HepG2 (cell line): ENCODE data around the gene TMEM258. TPM values are rescaled to one million over a fixed set of nuclear protein-coding genes. Genes with fewer than 3 reads are reported as not detected.

ENCODE experiments used
- ATAC-seq: fragments of 200-7000 bp; cut with Tn5 transposase; 3 replicates; pipeline ENCODE4 v1.9.1; 2020; ENCODE audit warnings: mild to moderate bottlenecking, moderate library complexity
- BruUV-seq: library from RNA; stranded (reverse); fragments of 400-500 nt; replicated peaks from 2 replicates; lab custom pipeline; 2021; lab: Mats Ljungman, UMichigan
- CTCF ChIA-PET: fragments of 300-600 bp; formaldehyde crosslinking; extraction: SDS; loops from one replicate; lab custom pipeline; 2021; ENCODE audit warnings: low total read pairs, inconsistent platforms, low intra/inter-chr PET ratio; lab: Yijun Ruan, JAX
- POLR2A ChIA-PET: fragments of 350-600 bp; sonication (Branson Sonifier 250); formaldehyde crosslinking; loops from one replicate; lab custom pipeline; 2020; ENCODE audit warnings: antibody characterized with exemption, inconsistent platforms; lab: Yijun Ruan, JAX
- DNase-seq: peaks from one replicate; pipeline ENCODE4 v3.0.0-alpha.2; 2015; ENCODE audit warnings: low spot score
- FAIRE-seq: peaks from 3 replicates; lab custom pipeline; 2011; peaks lifted over from hg19 to GRCh38; lab: Jason Lieb, UNC
- H2AFZ ChIP-seq: one replicate; pipeline ENCODE4 v1.6.1; 2011; ENCODE audit warnings: low read length, inconsistent platforms
- H3K27ac ChIP-seq: fragments of 300-600 bp; 3 replicates; pipeline ENCODE4 v1.8.0; 2011; ENCODE audit warnings: mixed run types, mild to moderate bottlenecking, mixed read lengths, low read length, inconsistent platforms; ENCODE audit not compliant: insufficient read depth; ENCODE audit errors: extremely low read length
- H3K27me3 ChIP-seq, 2 experiments: fragments of 200-600 bp in 1 of 2; 2 replicates in 1 of 2; 3 replicates in 1 of 2; pipeline versions ENCODE4 v1.6.0 to v1.8.0; 2011; ENCODE audit warnings: low read length in 2 of 2, mild to moderate bottlenecking in 2 of 2, moderate library complexity in 2 of 2, inconsistent platforms in 1 of 2; ENCODE audit not compliant: insufficient read depth in 2 of 2, control insufficient read depth in 1 of 2
- H3K36me3 ChIP-seq, 2 experiments: fragments of 200-600 bp in 1 of 2; replicated peaks in 1 of 2; 2 replicates in 1 of 2; 3 replicates in 1 of 2; pipeline versions ENCODE4 v1.5.1 to v1.8.0; 2011; ENCODE audit warnings: low read length in 2 of 2, inconsistent platforms in 1 of 2; ENCODE audit not compliant: insufficient read depth in 2 of 2, control insufficient read depth in 1 of 2
- H3K4me1 ChIP-seq: 2 replicates; pipeline ENCODE4 v1.5.1; 2012; ENCODE audit warnings: low read length, inconsistent platforms; ENCODE audit not compliant: insufficient read depth
- H3K4me2 ChIP-seq: 2 replicates; pipeline ENCODE4 v1.6.0; 2011; ENCODE audit warnings: low read depth, low read length, inconsistent platforms
- H3K4me3 ChIP-seq, 3 experiments: fragments of 200-600 bp in 1 of 3; sonication (generic), shearing (Covaris generic) in 1 of 3; replicated peaks in 1 of 3; 2 replicates each; pipeline ENCODE4 v1.5.1; 2011 to 2016; ENCODE audit warnings: low read length in 3 of 3, inconsistent platforms in 2 of 3, low read depth in 2 of 3, mild to moderate bottlenecking in 2 of 3, control low read depth in 1 of 3, mixed read lengths in 1 of 3; ENCODE audit not compliant: insufficient read depth in 1 of 3
- H3K79me2 ChIP-seq: one replicate; pipeline ENCODE4 v1.6.1; 2011; ENCODE audit warnings: low read length, inconsistent platforms; ENCODE audit not compliant: insufficient read depth
- H3K9ac ChIP-seq: 2 replicates; pipeline ENCODE4 v1.6.0; 2011; ENCODE audit warnings: mild to moderate bottlenecking, low read depth, low read length, inconsistent platforms; ENCODE audit not compliant: insufficient read depth
- H3K9me3 ChIP-seq: 2 replicates; pipeline ENCODE4 v1.5.1; 2012; ENCODE audit warnings: mild to moderate bottlenecking, low read length
- H4K20me1 ChIP-seq: 2 replicates; pipeline ENCODE4 v1.6.0; 2011; ENCODE audit warnings: inconsistent platforms, mild to moderate bottlenecking, low read length, moderate library complexity; ENCODE audit not compliant: insufficient read depth
- EP300 ChIP-seq, 3 experiments: sonication (generic) in 1 of 3; formaldehyde crosslinking in 1 of 3; IDR thresholded peaks; 2 replicates each; pipeline versions ENCODE4 v1.5.1 to v1.6.1; 2011 to 2020; ENCODE audit warnings: low read depth in 2 of 3, low read length in 2 of 3, borderline replicate concordance in 1 of 3, improper control_type of control experiment in 1 of 3, mild to moderate bottlenecking in 1 of 3, missing genetic modification reagents in 1 of 3, moderate library complexity in 1 of 3
- GABPB1 ChIP-seq: IDR thresholded peaks from 2 replicates; pipeline ENCODE4 v1.6.1; 2016; ENCODE audit warnings: mild to moderate bottlenecking, missing genetic modification reagents, moderate library complexity, missing compliant biosample characterization
- HNRNPL ChIP-seq: fragments of 200-400 bp; formaldehyde crosslinking; IDR thresholded peaks from 2 replicates; pipeline ENCODE4 v1.6.1; 2017; ENCODE audit warnings: mild to moderate bottlenecking, low read depth, low read length
- ISL2 ChIP-seq: sonication (generic); formaldehyde crosslinking; IDR thresholded peaks from 2 replicates; pipeline ENCODE4 v1.5.0; 2020; ENCODE audit warnings: missing genetic modification reagents
- KLF16 ChIP-seq, 2 experiments: sonication (generic) in 1 of 2; formaldehyde crosslinking in 1 of 2; IDR thresholded peaks; 2 replicates each; pipeline versions ENCODE4 v1.6.1 to v1.8.0; 2016 to 2023; ENCODE audit warnings: missing genetic modification reagents in 2 of 2, missing compliant biosample characterization in 1 of 2
- POLR2G ChIP-seq: fragments of 200-400 bp; formaldehyde crosslinking; IDR thresholded peaks from 2 replicates; pipeline ENCODE4 v1.6.1; 2018; ENCODE audit warnings: mild to moderate bottlenecking, low read depth, low read length, moderate library complexity
- RBM22 ChIP-seq: fragments of 200-400 bp; formaldehyde crosslinking; optimal IDR thresholded peaks from 2 replicates; pipeline ENCODE3; 2017; ENCODE audit warnings: mild to moderate bottlenecking, low read length, moderate library complexity
- TBL1XR1 ChIP-seq: fragments of 150-350 bp; IDR thresholded peaks from 2 replicates; pipeline ENCODE4 v1.6.1; 2014; ENCODE audit warnings: borderline replicate concordance, low read length; ENCODE audit not compliant: partially characterized antibody
- TEAD3 ChIP-seq: optimal IDR thresholded peaks from 2 replicates; pipeline ENCODE3; 2016; ENCODE audit warnings: borderline replicate concordance
- ZNF564 ChIP-seq: sonication (generic); formaldehyde crosslinking; IDR thresholded peaks from 2 replicates; pipeline ENCODE4 v1.8.1; 2023; ENCODE audit warnings: mild to moderate bottlenecking, missing genetic modification reagents
- ZNF614 ChIP-seq: IDR thresholded peaks from 2 replicates; pipeline ENCODE4 v1.6.1; 2018; ENCODE audit warnings: missing biosample characterization, missing genetic modification reagents, inconsistent platforms, borderline replicate concordance
- ZNF644 ChIP-seq: IDR thresholded peaks from 2 replicates; pipeline ENCODE4 v1.6.1; 2016; ENCODE audit warnings: low read depth
- ZNF878 ChIP-seq: sonication (generic); formaldehyde crosslinking; IDR thresholded peaks from 2 replicates; pipeline ENCODE4 v1.8.1; 2023; ENCODE audit warnings: mild to moderate bottlenecking, missing genetic modification reagents, moderate library complexity
- WGBS: methylation state at CpG from one replicate; pipeline ENCODE4 v1.1.6; 2017; ENCODE audit warnings: low lambda C conversion rate; 5-methylcytosine and 5-hydroxymethylcytosine counted together
- in situ Hi-C: cut with HindIII; loops from 2 replicates; pipeline ENCODE4 v1.10.0; 2017; ENCODE audit warnings: low pct_unique_long_range_greater_than_20kb; ENCODE audit not compliant: extremely low pct_ligation_motif_present
- intact Hi-C: fragments of 100-400 bp; cut with micrococcal nuclease; formaldehyde crosslinking; loops from one replicate; pipeline ENCODE4 v1.10.0; 2022; ENCODE audit not compliant: unreplicated experiment
- polyA plus RNA-seq, 8 experiments: library from polyadenylated mRNA; depleted of rRNA in 3 of 8; stranded (reverse) in 7 of 8; unstranded in 1 of 8; fragments of >200 nt; fragmentation: Illumina TruSeq in 4 of 8; extraction: Trizol in 4 of 8; gene quantifications; 2 replicates each; pipeline versions ENCODE4 v1.2.1 to v1.2.3, GENCODE V29; 2011 to 2016; ENCODE audit warnings: low read depth in 4 of 8, missing spikeins in 1 of 8, mixed read lengths in 1 of 8; ENCODE audit not compliant: insufficient read depth in 1 of 8
- total RNA-seq, 5 experiments: library from RNA; depleted of rRNA; stranded (reverse); fragments of >200 nt; fragmentation: Illumina TruSeq; extraction: Trizol; gene quantifications; 2 replicates each; pipeline ENCODE4 v1.2.3, GENCODE V29; 2016; ENCODE audit warnings: low read depth in 1 of 5
- TF ChIP-seq, protein P1 (sequence below): sonication (generic); formaldehyde crosslinking; IDR thresholded peaks from 2 replicates; pipeline ENCODE4 v1.4.0; 2020; ENCODE audit warnings: missing genetic modification reagents
- TF ChIP-seq, protein P2 (sequence below): sonication (generic); formaldehyde crosslinking; IDR thresholded peaks from 2 replicates; pipeline ENCODE4 v1.5.0; 2020; ENCODE audit warnings: mild to moderate bottlenecking, missing genetic modification reagents, moderate library complexity

The TMEM258 gene
- total and polyA plus RNA-seq, 2 of the 13 experiments (the other 11 are each of a cell fraction or from before 2014, with no cell fraction given), result 175 to 424 TPM

DNA sequence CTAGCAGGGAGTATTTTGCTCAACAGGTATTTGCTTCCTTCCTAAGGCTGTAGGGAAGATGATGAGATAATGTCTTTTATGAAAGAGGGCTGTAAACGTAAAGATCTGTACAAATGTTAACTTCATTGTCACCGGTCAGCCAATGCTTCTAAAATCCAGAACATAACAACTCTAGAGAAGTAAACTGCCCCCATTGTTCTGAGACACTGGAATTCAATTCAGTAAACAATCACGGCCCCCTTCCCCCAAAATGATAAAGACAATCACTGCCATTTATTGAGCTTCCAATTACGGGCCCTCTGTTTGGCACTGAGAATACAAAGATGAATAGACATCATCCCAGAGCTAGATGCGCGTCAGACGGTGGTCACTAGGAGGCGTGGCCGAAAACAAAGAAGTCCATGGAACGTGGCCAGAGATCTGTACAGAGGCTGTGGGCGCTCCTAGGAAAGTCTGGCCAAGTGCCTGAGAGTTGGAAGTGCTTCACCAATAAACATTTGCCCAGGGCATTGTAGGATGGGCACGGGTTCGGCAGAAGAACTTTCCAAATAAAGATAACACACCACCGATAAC is 576 bp downstream of the TMEM258 start (continued):
- TF ChIP-seq TEAD3, result peak; percentile 17
- TF ChIP-seq KLF16 (CRISPR knock-in tag; IDR thresholded peaks at IDR 0.05), result 0 out of 4 replicates have a peak, but pooled peaks of 1 of the 2 experiments have one; percentile 17
- TF ChIP-seq, protein P1, sequence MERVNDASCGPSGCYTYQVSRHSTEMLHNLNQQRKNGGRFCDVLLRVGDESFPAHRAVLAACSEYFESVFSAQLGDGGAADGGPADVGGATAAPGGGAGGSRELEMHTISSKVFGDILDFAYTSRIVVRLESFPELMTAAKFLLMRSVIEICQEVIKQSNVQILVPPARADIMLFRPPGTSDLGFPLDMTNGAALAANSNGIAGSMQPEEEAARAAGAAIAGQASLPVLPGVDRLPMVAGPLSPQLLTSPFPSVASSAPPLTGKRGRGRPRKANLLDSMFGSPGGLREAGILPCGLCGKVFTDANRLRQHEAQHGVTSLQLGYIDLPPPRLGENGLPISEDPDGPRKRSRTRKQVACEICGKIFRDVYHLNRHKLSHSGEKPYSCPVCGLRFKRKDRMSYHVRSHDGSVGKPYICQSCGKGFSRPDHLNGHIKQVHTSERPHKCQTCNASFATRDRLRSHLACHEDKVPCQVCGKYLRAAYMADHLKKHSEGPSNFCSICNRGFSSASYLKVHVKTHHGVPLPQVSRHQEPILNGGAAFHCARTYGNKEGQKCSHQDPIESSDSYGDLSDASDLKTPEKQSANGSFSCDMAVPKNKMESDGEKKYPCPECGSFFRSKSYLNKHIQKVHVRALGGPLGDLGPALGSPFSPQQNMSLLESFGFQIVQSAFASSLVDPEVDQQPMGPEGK (CRISPR knock-in tag), result no peak
- TF ChIP-seq ZNF878 (CRISPR knock-in tag), result 0 out of 2 replicates have a peak, but pooled peaks have one; percentile 48
- TF ChIP-seq POLR2G, result peak; percentile 65; the same call in 1 of the 2 replicates
- TF ChIP-seq ZNF564 (CRISPR knock-in tag), result peak; percentile 30; the same call in 1 of the 2 replicates
- no peak for TF ChIP-seq TBL1XR1
- peak; percentile 4; the same call in 1 of the 2 replicates for TF ChIP-seq ZNF614 (CRISPR knock-in tag)

DNA sequence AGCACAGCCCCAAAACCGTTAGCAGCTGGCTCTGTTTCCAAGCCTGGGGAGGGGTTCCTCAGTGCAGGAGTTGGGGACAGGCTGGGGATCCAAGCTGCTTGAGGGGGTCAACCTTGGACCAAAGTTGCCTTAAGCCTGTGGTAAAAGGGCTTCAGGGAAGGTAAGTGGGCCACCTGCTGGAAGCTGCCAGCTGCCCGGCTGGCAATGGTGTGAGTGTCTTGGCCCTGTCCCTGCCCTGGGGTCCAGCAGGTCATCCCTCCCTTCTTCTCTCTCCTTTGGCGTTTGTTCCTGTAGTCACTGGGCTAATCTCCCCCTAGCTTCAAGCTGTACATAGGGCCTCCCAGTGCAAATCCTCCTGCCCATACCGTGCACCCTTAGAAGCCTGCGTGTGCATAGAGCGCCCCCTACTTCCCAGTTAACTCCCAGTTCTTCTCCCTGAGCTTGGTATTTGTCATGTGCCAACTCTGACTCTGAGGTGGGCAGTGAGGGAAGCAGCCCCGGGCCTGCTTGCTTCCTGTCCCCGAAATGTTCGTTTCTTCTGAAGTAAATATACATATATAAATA is 4.4 kb downstream of the TMEM258 start:
- peak; percentile 74 for DNase-seq
- ATAC-seq, result peak; percentile 56
- no TSS peak for BruUV-seq
- peak; percentile 29 for TF ChIP-seq TEAD3
- peak; percentile 21; the same call in 1 of the 2 replicates for TF ChIP-seq GABPB1 (CRISPR knock-in tag)
- peak; percentile 49; the same call in 1 of the 2 replicates for TF ChIP-seq HNRNPL
- TF ChIP-seq RBM22, result peak; percentile 81
- 0 out of 2 replicates have a peak, but pooled peaks have one; percentile 30 for TF ChIP-seq ISL2
- TF ChIP-seq, protein P2, sequence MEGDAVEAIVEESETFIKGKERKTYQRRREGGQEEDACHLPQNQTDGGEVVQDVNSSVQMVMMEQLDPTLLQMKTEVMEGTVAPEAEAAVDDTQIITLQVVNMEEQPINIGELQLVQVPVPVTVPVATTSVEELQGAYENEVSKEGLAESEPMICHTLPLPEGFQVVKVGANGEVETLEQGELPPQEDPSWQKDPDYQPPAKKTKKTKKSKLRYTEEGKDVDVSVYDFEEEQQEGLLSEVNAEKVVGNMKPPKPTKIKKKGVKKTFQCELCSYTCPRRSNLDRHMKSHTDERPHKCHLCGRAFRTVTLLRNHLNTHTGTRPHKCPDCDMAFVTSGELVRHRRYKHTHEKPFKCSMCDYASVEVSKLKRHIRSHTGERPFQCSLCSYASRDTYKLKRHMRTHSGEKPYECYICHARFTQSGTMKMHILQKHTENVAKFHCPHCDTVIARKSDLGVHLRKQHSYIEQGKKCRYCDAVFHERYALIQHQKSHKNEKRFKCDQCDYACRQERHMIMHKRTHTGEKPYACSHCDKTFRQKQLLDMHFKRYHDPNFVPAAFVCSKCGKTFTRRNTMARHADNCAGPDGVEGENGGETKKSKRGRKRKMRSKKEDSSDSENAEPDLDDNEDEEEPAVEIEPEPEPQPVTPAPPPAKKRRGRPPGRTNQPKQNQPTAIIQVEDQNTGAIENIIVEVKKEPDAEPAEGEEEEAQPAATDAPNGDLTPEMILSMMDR (CRISPR knock-in tag), result peak; percentile 87
- TF ChIP-seq POLR2G, result peak; percentile 26; the same call in 1 of the 2 replicates
- TF ChIP-seq EP300 (IDR thresholded peaks at IDR 0.05; ENCODE audit: low read depth in 2 of 2, low read length in 2 of 2), result no peak
- no peak for TF ChIP-seq EP300 (CRISPR knock-in tag; IDR thresholded peaks at IDR 0.05; ENCODE audit: borderline replicate concordance)
- TF ChIP-seq ZNF644 (CRISPR knock-in tag), result no peak

More for the DNA sequence above, 4.4 kb downstream of the TMEM258 start:
- Histone ChIP-seq H2AFZ (no peak overlapping the region), H3K4me1 (peaks cover 17% of the 10 kb centered on the region), H3K4me3 (no peak overlapping the region), H4K20me1 (no peaks in the 10 kb centered on the region), H3K9ac (no peak overlapping the region), H3K36me3 (peaks cover 20 to 65% of the 10 kb centered on the region in 2 experiments), H3K4me2 (no peak overlapping the region), H3K27ac (peak overlapping the region; percentile 21), H3K9me3 (no peaks in the 10 kb centered on the region), H3K27me3 (no peaks in the 10 kb centered on the region; a peak in 1 of 5 replicates), H3K79me2 (peaks cover 15% of the 10 kb centered on the region)
- FAIRE-seq, result no peak
- intact Hi-C loops, result loop anchor here (1.0 kb wide), 1 partner anchor 41 kb away; no protein-coding TSS in a partner anchor
- ChIA-PET CTCF (interaction anchor here (2.3 to 2.8 kb wide), 2 partner anchors 36 to 40 kb away, joined by 18 to 24 read pairs; partner anchors contain the start of gene MYRF), POLR2A (interaction anchor here (0.7 to 2.6 kb wide), 7 partner anchors 9 to 167 kb away, joined by 3 to 17 read pairs (median 9); partner anchors contain the start of gene FADS1)
- WGBS, result 41% methylated on average over 8 of the region's 9 CpGs
- in situ Hi-C loops, result no loop called here
